HAP-1 (cell line): ENCODE measurements around the gene VSNL1.

ENCODE experiments used
- DNase-seq, 2 experiments: peaks; one replicate each; pipeline ENCODE4 v3.0.0-alpha.2; 2016 to 2020; ENCODE audit warnings: low spot score in 2 of 2
- H3K27me3 ChIP-seq: fragments of 250-450 bp; sonication (Bioruptor Pico); 2 replicates; pipeline ENCODE4 v1.5.1; 2020; ENCODE audit warnings: low read depth, mild to moderate bottlenecking, moderate library complexity
- H3K36me3 ChIP-seq: fragments of 250-450 bp; sonication (Bioruptor Pico); replicated peaks from 2 replicates; pipeline ENCODE4 v1.5.1; 2020; ENCODE audit warnings: mild to moderate bottlenecking
- H3K4me1 ChIP-seq: fragments of 250-450 bp; sonication (Bioruptor Pico); 2 replicates; pipeline ENCODE4 v1.5.1; 2020; ENCODE audit warnings: mild to moderate bottlenecking
- H3K4me3 ChIP-seq: fragments of 250-450 bp; sonication (Bioruptor Pico); 2 replicates; pipeline ENCODE4 v1.5.1; 2020; ENCODE audit warnings: mild to moderate bottlenecking, moderate library complexity
- H3K9me3 ChIP-seq: fragments of 250-450 bp; sonication (Bioruptor Pico); 2 replicates; pipeline ENCODE4 v1.5.1; 2020; ENCODE audit warnings: mild to moderate bottlenecking, moderate library complexity
- in situ Hi-C: fragments of 300-500 bp; cut with MboI; formaldehyde crosslinking; loops from 3 replicates; pipeline ENCODE4 v1.14.3; 2020; ENCODE audit warnings: low sequenced_read_pairs, inconsistent platforms, mixed read lengths

The VSNL1 gene

DNA sequence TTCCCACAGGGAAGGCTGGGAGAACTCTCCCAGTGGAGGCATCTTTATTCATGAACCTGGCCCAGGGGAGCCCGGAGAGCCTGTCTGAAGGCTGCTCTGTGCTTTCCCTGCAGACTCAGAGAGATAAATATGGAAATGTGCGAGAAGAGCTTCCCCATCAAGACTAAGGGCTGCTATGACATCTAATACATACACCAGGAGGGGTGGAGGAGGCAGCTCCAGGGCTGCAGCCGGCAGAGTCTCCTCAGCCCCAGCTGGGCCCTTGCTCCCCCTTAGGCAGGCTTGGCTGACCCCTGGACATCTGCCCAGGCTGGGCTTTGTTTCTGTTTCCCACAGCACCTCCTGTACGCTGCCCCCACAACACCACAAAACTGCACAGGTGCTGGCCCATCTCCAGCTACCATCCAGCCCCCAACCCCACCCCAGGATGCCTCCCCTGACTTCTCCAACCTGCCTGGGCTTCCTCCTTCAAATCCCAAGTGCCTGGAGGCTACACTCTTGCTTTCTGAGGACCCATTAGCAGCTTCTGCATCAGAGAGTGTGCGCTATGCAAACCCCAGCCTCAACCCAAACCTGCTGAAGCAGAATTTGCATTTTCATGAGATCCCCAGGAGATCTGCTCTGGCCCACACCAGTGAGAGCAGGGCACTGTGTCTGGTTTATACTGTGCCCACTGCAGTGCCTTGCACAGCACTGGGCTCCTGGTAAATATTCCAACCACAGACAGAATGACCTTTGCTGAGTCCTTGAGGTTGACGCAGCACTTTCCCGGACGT lies 96.8 kb downstream of the VSNL1 start:
- no peaks in the 10 kb centered on the region for H3K27me3 ChIP-seq
- no peaks in the 10 kb centered on the region for H3K36me3 ChIP-seq
- DNase-seq = no peak
- H3K4me3 ChIP-seq = no peak overlapping the region
- no peaks in the 10 kb centered on the region for H3K4me1 ChIP-seq
- no peaks in the 10 kb centered on the region for H3K9me3 ChIP-seq
- in situ Hi-C loops = no loop called here

DNA sequence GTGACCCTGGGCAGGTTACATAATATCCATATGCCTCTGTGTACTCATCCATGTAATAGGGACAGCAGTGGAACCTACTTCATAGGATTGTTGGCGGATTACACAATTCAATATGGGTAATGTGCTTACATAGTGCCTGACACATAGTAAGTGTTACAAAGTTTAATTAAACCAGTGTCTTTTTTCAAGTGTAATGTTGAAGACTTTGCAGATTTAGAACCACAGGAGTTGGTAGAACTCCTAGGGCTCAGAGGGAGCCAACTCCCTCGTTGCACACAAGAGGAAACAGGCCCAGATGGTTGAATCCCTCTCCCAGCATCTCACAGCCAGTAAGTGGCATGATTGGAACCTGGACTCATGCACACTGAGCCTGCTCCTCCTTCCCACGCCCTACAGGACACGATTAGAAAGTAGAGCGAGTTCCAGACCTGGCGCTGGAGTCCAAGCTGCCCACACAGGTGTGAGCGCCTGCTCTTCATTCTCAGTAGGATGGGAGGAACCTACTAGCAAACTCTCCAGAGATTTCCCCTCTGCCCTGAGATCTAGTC lies 97.8 kb downstream of the VSNL1 start:
- Histone ChIP-seq H3K36me3 (no peaks in the 10 kb centered on the region), H3K27me3 (no peaks in the 10 kb centered on the region)
- in situ Hi-C loops = no loop called here

DNA sequence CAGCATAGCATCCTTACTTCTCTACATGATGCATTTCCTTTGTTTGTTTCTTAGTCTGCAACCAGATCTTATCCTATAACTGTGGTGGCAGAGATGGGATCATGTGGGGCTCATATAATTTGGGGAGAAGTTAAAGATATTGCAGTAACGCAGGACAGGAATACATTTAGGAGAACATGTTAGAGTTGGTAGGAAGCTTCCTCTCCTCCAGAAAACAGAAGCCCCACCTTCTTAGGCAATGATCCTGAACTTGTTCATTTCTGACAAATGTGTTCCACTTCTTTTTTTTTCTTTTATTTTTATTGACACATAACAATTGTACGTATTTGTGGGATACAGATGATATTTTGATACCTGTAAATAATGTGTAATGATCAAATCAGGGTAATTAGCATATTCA lies 99.9 kb downstream of the VSNL1 start:
- in situ Hi-C loops = no loop called here
- Histone ChIP-seq H3K27me3 (no peaks in the 10 kb centered on the region), H3K9me3 (no peaks in the 10 kb centered on the region), H3K4me1 (no peaks in the 10 kb centered on the region), H3K4me3 (no peak overlapping the region), H3K36me3 (no peaks in the 10 kb centered on the region)
- no peak for DNase-seq

More for the DNA sequence above, 97.8 kb downstream of the VSNL1 start:
- H3K9me3 ChIP-seq = no peaks in the 10 kb centered on the region
- H3K4me3 ChIP-seq = no peak overlapping the region
- no peak for DNase-seq
- H3K4me1 ChIP-seq = no peaks in the 10 kb centered on the region

DNA sequence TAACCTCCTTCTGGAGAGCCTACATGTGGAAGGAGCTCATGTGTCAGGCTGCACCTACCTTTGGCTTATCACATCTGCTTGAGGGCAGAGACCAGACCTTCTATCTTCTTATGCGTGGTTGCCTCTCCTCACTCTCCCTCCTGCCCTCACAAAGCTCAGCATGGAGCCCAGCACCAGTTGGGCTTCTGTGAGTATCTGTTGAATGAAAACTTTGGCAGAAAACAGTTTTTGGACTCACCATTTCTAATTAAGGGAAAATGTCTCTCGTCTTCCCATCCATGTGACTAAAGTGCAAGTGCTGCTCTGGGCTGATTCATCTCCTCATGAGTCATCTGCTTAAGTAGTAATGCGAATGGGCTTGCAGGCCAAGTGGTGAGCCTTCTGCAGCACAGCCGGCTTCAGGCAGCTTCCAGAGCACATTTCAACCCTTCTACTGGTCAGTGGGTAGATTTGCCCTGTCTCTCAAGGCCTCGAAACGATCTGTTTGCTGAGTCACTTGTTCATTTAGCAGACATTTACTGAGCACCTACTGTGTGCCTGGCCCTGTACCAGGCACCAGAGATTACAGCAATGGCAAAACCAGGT lies 102.6 kb downstream of the VSNL1 start:
- H3K4me1 ChIP-seq = no peaks in the 10 kb centered on the region
- in situ Hi-C loops = no loop called here
- H3K4me3 ChIP-seq = no peak overlapping the region
- no peaks in the 10 kb centered on the region for H3K27me3 ChIP-seq
- no peaks in the 10 kb centered on the region for H3K36me3 ChIP-seq
- no peaks in the 10 kb centered on the region for H3K9me3 ChIP-seq
- DNase-seq = no peak

DNA sequence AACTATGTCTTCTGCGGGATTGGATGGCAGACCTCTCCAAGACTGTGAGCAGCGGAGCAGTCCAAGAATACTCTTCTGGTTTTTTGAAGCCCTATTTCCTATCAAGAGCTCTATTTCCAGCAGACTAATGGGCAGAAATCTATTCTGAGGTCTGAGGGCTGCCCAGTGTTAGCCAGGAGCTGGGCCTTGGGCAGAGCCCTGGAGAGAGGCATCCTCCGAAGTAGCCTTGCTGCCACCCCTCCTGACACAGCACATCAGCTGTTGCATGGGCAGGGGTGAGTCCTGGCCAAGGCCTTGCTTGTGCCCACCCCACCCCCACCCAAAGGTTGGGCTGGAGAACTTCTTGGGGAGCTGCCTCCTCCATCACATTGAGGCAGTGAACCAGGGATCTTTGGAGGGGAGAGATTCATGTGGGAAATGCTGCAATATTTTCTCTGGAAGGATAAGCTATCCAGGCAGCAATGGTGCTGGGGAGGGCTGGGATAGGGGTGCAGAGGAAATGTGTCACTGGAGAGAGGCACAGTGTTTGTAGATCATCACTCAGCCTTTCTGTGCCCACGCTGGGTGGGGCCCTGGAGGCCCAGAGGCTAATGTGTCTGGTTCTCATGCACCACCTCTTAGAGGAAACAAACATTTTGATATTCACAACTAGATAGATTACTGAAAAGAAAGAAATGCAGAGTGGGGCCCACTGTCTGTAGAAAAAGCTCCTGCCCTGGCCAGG lies 104.7 kb downstream of the VSNL1 start:
- Histone ChIP-seq H3K4me3 (no peak overlapping the region), H3K27me3 (no peaks in the 10 kb centered on the region), H3K36me3 (no peaks in the 10 kb centered on the region), H3K9me3 (no peaks in the 10 kb centered on the region), H3K4me1 (no peaks in the 10 kb centered on the region)
- in situ Hi-C loops = no loop called here
- DNase-seq = no peak

DNA sequence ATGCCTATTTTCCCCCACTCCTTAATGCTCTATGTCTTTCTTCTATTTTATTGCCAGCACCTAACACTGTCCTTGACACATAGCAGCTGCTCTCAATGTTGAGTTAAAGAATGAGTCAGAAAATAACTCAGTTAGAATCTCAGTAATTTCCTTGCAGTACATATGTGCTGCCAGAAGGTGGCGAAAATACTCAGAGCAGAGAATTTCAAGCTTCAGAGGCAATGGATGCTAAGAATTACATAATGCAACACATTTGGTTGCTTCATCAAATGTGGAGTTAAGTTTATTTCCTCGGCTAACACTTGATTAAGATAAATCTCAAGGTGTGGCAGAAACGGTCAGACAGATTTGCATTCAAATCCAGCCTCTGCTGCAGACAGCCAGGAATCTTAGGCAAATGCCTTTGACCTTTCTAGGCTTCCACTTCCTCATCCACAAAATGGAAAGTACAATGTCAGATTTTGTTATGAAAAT lies 105.6 kb downstream of the VSNL1 start:
- peak; percentile 49 to 69 for DNase-seq
- no peaks in the 10 kb centered on the region for H3K4me1 ChIP-seq
- H3K4me3 ChIP-seq = no peak overlapping the region
- no peaks in the 10 kb centered on the region for H3K36me3 ChIP-seq
- H3K9me3 ChIP-seq = no peaks in the 10 kb centered on the region
- in situ Hi-C loops = no loop called here
- no peaks in the 10 kb centered on the region for H3K27me3 ChIP-seq

DNA sequence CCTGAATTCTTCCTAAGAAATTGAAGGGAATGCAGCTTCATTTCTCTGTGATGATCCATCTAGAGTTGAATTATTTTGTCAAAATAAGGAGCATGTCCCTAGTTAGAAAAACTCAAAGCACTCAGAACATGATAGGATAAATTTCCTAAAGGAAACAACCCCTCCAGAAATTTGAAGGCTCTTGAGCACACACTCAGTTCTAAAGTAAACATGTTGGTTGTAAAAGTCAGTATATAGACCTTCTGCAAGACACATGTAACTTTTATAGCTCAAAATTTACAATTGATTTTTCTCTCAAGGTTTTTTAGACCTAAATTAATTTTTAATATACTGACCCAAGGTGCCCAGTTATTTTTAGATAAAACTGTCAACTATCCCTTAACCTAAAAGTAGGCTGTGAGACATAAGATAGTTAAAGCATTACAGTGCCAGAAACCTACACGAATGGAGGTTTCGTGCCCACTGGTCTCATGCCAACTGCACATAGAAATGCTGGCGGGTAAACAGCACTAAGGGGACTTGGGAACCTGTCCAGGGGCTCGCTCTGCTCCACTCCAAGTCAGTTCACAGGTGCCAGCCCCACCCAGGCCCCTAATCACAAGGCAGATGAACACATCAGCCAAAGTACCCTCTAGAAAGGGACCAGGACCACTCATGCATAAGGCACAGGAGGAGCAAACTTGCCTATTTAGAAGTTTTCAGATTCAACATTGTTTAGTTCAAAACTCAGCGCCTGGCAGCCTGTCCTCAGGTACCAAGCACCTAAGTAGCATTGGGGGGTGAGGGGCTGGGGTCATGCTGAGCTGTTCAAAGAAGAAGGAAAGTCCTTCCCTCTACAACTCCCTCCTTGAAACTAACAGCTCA lies 106.6 kb downstream of the VSNL1 start:
- H3K36me3 ChIP-seq = no peaks in the 10 kb centered on the region
- H3K4me3 ChIP-seq = no peak overlapping the region
- DNase-seq = no peak
- no peaks in the 10 kb centered on the region for H3K4me1 ChIP-seq
- no peaks in the 10 kb centered on the region for H3K9me3 ChIP-seq
- in situ Hi-C loops = no loop called here
- no peaks in the 10 kb centered on the region for H3K27me3 ChIP-seq

DNA sequence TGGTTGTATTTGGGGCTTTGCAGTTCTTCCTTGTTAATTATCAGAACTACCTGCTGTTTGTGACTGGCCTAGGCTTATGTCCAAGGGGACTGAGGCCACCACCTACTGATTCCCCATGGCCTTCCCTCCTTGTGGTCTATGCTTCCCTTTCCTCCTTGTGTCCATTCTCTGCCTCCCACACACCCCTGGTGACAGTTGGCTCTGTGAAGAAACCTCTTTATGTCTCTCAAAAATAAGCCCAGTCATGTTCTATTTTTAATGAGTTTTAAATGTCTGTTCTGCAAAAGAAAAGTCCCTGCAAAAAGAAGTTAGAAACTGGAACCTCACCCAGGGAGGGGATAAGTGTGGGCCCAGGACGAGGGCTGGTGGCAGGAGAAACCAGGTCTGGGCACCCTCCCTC lies 108.1 kb downstream of the VSNL1 start:
- in situ Hi-C loops = no loop called here
- no peaks in the 10 kb centered on the region for H3K27me3 ChIP-seq
- no peaks in the 10 kb centered on the region for H3K36me3 ChIP-seq
- H3K9me3 ChIP-seq = no peaks in the 10 kb centered on the region
- H3K4me3 ChIP-seq = no peak overlapping the region
- no peak for DNase-seq
- H3K4me1 ChIP-seq = no peaks in the 10 kb centered on the region

DNA sequence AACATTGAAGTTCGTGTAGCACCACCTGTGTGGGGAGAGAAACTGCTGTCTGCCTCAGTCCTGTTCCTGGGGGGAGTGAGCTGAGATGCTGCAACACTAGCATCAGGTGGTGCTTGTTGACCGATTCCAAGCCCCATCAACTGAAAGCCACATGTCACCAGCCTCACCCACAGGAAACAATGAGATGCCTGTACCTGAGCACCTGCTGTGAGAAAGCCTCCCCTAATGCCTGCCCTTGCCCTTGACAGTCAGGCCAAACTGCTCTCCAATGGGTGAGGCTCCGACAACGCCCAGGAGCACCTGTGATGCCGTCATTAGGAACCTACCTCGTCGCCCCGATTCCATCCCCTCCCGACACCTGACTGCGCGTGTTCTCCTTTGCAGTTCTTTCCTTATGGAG lies 108.5 kb downstream of the VSNL1 start:
- H3K4me1 ChIP-seq = no peaks in the 10 kb centered on the region
- H3K4me3 ChIP-seq = no peak overlapping the region
- no peak for DNase-seq
- in situ Hi-C loops = no loop called here
- no peaks in the 10 kb centered on the region for H3K27me3 ChIP-seq
- no peaks in the 10 kb centered on the region for H3K9me3 ChIP-seq
- H3K36me3 ChIP-seq = no peaks in the 10 kb centered on the region

DNA sequence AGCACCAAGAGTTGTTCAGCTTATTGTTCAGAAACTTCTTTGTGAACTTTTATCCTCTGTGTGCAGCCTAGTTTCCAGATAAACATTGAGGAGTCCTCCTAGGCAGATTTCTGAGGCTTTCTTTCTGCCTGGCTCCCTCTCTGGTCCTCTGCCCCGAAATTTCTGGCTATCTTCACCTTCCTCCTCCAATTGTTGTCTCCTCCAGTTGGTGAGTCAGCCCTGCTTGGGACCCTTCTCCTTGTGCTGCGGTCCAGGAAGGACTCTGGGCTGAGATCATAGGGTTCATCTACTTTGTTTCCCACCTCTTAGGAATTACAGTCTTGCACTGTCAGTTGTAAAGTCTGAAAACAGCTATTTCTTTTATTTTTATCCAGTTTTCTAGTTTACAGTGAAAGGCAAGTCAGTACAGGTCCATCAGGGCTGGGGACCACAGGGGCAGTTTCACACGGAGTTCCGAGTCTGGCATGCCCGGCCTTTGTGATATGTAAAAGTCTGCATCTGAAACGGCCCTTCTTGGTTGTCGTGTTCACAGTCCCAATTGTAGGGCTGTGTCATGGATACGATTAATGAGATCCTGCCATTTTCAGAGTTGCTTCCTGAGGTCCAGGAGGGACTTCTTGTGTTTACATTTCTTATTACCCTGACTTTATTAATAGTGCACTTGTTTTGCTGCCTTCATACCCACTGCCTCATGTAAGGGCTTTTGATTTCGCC lies 112.3 kb downstream of the VSNL1 start:
- Histone ChIP-seq H3K9me3 (no peaks in the 10 kb centered on the region), H3K27me3 (no peaks in the 10 kb centered on the region), H3K4me3 (no peak overlapping the region), H3K4me1 (no peaks in the 10 kb centered on the region), H3K36me3 (no peaks in the 10 kb centered on the region)
- in situ Hi-C loops = no loop called here
- DNase-seq = no peak

DNA sequence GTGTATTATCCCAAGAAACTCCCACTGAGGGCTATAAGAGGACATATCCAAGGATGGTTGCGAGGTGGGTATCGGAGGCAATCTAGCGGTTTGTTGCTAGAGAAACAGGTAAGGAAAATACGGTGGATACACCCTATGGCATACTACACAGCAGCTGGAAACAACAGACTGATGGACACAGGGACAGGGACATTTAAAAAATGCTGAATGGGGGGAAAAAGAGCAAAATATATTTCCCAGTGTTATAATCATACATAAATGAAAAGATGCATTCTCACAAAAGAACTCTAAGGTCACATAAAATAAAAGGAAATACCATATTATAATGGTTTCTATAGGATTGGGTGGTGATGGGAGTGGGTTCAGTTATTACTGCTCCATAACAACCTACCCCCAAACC lies 117.3 kb downstream of the VSNL1 start:
- no peaks in the 10 kb centered on the region for H3K27me3 ChIP-seq
- no peaks in the 10 kb centered on the region for H3K4me1 ChIP-seq
- no peaks in the 10 kb centered on the region for H3K9me3 ChIP-seq
- H3K36me3 ChIP-seq = no peaks in the 10 kb centered on the region; the same call in 1 of the 2 replicates
- DNase-seq = no peak
- no peak overlapping the region for H3K4me3 ChIP-seq
- in situ Hi-C loops = no loop called here

DNA sequence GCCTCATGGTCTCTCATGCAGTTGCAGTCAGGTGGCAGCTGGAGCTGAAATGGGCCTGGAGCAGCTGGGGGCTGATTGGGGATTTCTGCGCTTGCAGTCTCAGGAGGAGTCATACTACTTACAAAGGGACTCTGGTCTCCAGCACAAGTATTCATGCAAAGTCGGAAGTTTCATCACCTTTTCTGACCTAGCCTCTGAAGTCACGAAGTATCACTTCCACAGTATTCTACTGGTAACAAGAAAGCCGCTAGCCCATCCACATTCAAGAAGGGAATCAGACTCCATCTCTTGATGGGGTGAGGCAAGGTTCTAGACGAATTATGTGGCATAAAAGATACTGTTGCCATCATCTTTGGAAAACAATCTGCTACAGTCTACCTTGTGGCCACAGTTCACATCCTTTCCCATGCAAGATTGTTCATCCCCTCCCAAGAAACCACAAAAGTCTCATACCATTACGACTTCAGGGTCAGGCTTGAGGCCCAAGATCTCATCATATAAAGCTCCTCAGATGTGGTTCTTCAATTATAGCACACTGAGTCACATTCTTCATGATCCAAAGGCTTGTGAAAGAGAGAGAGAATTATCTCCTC lies 117.9 kb downstream of the VSNL1 start:
- in situ Hi-C loops = no loop called here
- no peak for DNase-seq
- Histone ChIP-seq H3K4me3 (no peak overlapping the region), H3K36me3 (peaks cover 2% of the 10 kb centered on the region; the same call in 1 of the 2 replicates), H3K9me3 (no peaks in the 10 kb centered on the region), H3K4me1 (no peaks in the 10 kb centered on the region), H3K27me3 (no peaks in the 10 kb centered on the region)
